Activated naive CD4-positive, alpha-beta T cell treated with Interleukin-2 at 50 U/mL for 16 hours (primary cell): ENCODE measurements around the gene RARA.
"Not testable (repeated sequence)": the region's sequence is repeated elsewhere in the genome, so short reads cannot be mapped to it uniquely, and the experiment has no call there.

ENCODE experiments used
- DNase-seq: peaks from one replicate; pipeline ENCODE4 v3.0.0-alpha.2; 2020

Gene RARA

GRCh38 chr17:40361063-40361924 lies 52.3 kb downstream of the RARA start:
- DNase-seq, result no peak

GRCh38 chr17:40361925-40362695 lies 53.1 kb downstream of the RARA start:
- DNase-seq, result no peak

GRCh38 chr17:40362696-40363110 lies 53.7 kb downstream of the RARA start:
- DNase-seq, result peak; percentile 85

GRCh38 chr17:40363111-40363827 lies 54.3 kb downstream of the RARA start:
- peak; percentile 35 for DNase-seq

GRCh38 chr17:40364121-40364861 lies 55.3 kb downstream of the RARA start, which contains the start of gene GJD3:
TSS of gene GJD3 (minus strand) at chr17:40364737. CDS start at chr17:40363815, 922 bp downstream.
- DNase-seq, result no peak

GRCh38 chr17:40364906-40365305 lies 55.9 kb downstream of the RARA start:
- no peak for DNase-seq

- no peak for DNase-seq
Measured at GRCh38 chr17:40366076-40366860, 57.3 kb downstream of the RARA start.

GRCh38 chr17:40366861-40367518 lies 58.0 kb downstream of the RARA start:
- DNase-seq, result no peak

GRCh38 chr17:40367728-40368127 lies 58.7 kb downstream of the RARA start:
- DNase-seq, result not testable (repeated sequence)

GRCh38 chr17:40369923-40370322 lies 60.9 kb downstream of the RARA start:
- DNase-seq, result no peak

GRCh38 chr17:40371261-40371929 lies 62.4 kb downstream of the RARA start:
- no peak for DNase-seq

- no peak for DNase-seq
Measured at GRCh38 chr17:40372031-40372430, 63.1 kb downstream of the RARA start.

- DNase-seq, result not testable (repeated sequence)
Measured at GRCh38 chr17:40372644-40373043, 63.7 kb downstream of the RARA start.

- no peak for DNase-seq
Measured at GRCh38 chr17:40373324-40373723, 64.3 kb downstream of the RARA start.

GRCh38 chr17:40373999-40374398 lies 65.0 kb downstream of the RARA start:
- DNase-seq, result no peak

GRCh38 chr17:40374821-40375498 lies 66.0 kb downstream of the RARA start:
- no peak for DNase-seq

- not testable (repeated sequence) for DNase-seq
Measured at GRCh38 chr17:40375786-40376185, 66.8 kb downstream of the RARA start.

- not testable (repeated sequence) for DNase-seq
Measured at GRCh38 chr17:40376541-40376940, 67.6 kb downstream of the RARA start.

- no peak for DNase-seq
Measured at GRCh38 chr17:40377832-40378231, 68.9 kb downstream of the RARA start.

GRCh38 chr17:40378966-40379365 lies 70.0 kb downstream of the RARA start:
- no peak for DNase-seq
